Measurements from ENCODE around the gene ST3GAL3.

The ST3GAL3 gene

GRCh38 chr1:43822040-43822690 lies 114.8 kb downstream of the ST3GAL3 start (continued):
- TF ChIP-seq PRDM2 (tag by site-specific recombination; IDR thresholded peaks at IDR 0.05; ENCODE audit: borderline replicate concordance) = no peak

DNA sequence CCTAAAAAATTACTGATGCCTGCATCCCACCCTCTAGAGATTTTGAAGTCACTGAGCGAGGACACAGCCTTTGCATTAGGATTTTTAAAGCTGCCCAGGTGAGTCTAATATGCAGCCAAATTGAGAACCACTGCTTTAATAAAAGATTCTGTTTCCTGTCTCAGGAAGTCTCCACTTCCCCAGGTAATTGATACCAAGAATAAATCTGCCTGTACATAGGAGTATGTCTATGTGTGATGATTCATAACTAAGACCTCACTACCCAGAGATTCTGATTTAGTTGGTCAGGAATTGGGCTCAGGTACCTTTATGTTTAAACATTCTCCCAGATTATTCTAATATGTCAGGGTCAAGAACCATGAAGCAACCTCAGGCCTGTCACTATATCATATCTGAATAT lies 117.5 kb downstream of the ST3GAL3 start:
- Histone ChIP-seq H3K4me1 (ENCODE audit: control insufficient read depth, insufficient read depth, low read length) (no peaks in the 10 kb centered on the region), H3K36me3 (ENCODE audit: control insufficient read depth in 2 of 2, insufficient read depth in 1 of 2, low read length in 2 of 2) (no peaks in the 10 kb centered on the region), H3K9me3 (ENCODE audit: control insufficient read depth, insufficient read depth, low read depth, low read length) (no peaks in the 10 kb centered on the region), H3K4me3 (ENCODE audit: low read depth, low read length) (no peak overlapping the region), H3K27ac (ENCODE audit: extremely low read depth, low read depth, low read length) (no peak overlapping the region)
- ChIA-PET POLR2A (interaction anchor here (0.6 kb wide), 2 partner anchors 37 to 270 kb away, joined by 3 to 4 read pairs; no protein-coding TSS in a partner anchor), CTCF (interaction anchor here (0.8 to 2.5 kb wide), 2 partner anchors 61 to 110 kb away, joined by 9 to 11 read pairs; no protein-coding TSS in a partner anchor)
- TF ChIP-seq ZNF776 (tag by site-specific recombination; IDR thresholded peaks at IDR 0.05; ENCODE audit: borderline replicate concordance) (no peak), ZNF341 (tag by site-specific recombination; IDR thresholded peaks at IDR 0.05; ENCODE audit: low read depth) (no peak), ZNF473 (tag by site-specific recombination; IDR thresholded peaks at IDR 0.05) (no peak), KLF9 (tag by site-specific recombination; IDR thresholded peaks at IDR 0.05; ENCODE audit: low read depth) (no peak), ZNF274 (IDR thresholded peaks at IDR 0.05; ENCODE audit: low read length) (no peak), ZNF274 (tag by site-specific recombination; IDR thresholded peaks at IDR 0.05; ENCODE audit: borderline replicate concordance) (no peak), ZNF501 (tag by site-specific recombination; IDR thresholded peaks at IDR 0.05) (no peak)
- TF ChIP-seq, protein P1, sequence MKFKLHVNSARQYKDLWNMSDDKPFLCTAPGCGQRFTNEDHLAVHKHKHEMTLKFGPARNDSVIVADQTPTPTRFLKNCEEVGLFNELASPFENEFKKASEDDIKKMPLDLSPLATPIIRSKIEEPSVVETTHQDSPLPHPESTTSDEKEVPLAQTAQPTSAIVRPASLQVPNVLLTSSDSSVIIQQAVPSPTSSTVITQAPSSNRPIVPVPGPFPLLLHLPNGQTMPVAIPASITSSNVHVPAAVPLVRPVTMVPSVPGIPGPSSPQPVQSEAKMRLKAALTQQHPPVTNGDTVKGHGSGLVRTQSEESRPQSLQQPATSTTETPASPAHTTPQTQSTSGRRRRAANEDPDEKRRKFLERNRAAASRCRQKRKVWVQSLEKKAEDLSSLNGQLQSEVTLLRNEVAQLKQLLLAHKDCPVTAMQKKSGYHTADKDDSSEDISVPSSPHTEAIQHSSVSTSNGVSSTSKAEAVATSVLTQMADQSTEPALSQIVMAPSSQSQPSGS (tag by site-specific recombination; IDR thresholded peaks at IDR 0.05; ENCODE audit: low read depth) = no peak
- TF ChIP-seq, protein P2, sequence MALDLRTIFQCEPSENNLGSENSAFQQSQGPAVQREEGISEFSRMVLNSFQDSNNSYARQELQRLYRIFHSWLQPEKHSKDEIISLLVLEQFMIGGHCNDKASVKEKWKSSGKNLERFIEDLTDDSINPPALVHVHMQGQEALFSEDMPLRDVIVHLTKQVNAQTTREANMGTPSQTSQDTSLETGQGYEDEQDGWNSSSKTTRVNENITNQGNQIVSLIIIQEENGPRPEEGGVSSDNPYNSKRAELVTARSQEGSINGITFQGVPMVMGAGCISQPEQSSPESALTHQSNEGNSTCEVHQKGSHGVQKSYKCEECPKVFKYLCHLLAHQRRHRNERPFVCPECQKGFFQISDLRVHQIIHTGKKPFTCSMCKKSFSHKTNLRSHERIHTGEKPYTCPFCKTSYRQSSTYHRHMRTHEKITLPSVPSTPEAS (tag by site-specific recombination; IDR thresholded peaks at IDR 0.05) = no peak
- TF ChIP-seq, protein P3, sequence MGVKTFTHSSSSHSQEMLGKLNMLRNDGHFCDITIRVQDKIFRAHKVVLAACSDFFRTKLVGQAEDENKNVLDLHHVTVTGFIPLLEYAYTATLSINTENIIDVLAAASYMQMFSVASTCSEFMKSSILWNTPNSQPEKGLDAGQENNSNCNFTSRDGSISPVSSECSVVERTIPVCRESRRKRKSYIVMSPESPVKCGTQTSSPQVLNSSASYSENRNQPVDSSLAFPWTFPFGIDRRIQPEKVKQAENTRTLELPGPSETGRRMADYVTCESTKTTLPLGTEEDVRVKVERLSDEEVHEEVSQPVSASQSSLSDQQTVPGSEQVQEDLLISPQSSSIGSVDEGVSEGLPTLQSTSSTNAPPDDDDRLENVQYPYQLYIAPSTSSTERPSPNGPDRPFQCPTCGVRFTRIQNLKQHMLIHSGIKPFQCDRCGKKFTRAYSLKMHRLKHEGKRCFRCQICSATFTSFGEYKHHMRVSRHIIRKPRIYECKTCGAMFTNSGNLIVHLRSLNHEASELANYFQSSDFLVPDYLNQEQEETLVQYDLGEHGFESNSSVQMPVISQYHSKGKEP (tag by site-specific recombination; IDR thresholded peaks at IDR 0.05) = no peak
- TF ChIP-seq, protein P4, sequence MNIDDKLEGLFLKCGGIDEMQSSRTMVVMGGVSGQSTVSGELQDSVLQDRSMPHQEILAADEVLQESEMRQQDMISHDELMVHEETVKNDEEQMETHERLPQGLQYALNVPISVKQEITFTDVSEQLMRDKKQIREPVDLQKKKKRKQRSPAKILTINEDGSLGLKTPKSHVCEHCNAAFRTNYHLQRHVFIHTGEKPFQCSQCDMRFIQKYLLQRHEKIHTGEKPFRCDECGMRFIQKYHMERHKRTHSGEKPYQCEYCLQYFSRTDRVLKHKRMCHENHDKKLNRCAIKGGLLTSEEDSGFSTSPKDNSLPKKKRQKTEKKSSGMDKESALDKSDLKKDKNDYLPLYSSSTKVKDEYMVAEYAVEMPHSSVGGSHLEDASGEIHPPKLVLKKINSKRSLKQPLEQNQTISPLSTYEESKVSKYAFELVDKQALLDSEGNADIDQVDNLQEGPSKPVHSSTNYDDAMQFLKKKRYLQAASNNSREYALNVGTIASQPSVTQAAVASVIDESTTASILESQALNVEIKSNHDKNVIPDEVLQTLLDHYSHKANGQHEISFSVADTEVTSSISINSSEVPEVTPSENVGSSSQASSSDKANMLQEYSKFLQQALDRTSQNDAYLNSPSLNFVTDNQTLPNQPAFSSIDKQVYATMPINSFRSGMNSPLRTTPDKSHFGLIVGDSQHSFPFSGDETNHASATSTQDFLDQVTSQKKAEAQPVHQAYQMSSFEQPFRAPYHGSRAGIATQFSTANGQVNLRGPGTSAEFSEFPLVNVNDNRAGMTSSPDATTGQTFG (tag by site-specific recombination; IDR thresholded peaks at IDR 0.05; ENCODE audit: borderline replicate concordance) = no peak
